GM18868 (cell line): ENCODE measurements around the gene PSTPIP1.

Experiments
- ATAC-seq: cut with Tn5 transposase; IDR thresholded peaks from one replicate; pipeline ENCODE4 v1.9.1; 2021; ENCODE audit warnings: mild to moderate bottlenecking, moderate library complexity; ENCODE audit not compliant: unreplicated experiment

The PSTPIP1 gene

GRCh38 chr15:77028451-77029165, 33.7 kb downstream of the PSTPIP1 start:
- no peak for ATAC-seq

- no peak for ATAC-seq
These were observed 34.5 kb downstream of the PSTPIP1 start for GRCh38 chr15:77029166-77030047.

- no peak for ATAC-seq
These were observed 35.4 kb downstream of the PSTPIP1 start for GRCh38 chr15:77030048-77030927.

- ATAC-seq, result no peak
These were observed 36.0 kb downstream of the PSTPIP1 start for GRCh38 chr15:77030928-77031375.

DNA sequence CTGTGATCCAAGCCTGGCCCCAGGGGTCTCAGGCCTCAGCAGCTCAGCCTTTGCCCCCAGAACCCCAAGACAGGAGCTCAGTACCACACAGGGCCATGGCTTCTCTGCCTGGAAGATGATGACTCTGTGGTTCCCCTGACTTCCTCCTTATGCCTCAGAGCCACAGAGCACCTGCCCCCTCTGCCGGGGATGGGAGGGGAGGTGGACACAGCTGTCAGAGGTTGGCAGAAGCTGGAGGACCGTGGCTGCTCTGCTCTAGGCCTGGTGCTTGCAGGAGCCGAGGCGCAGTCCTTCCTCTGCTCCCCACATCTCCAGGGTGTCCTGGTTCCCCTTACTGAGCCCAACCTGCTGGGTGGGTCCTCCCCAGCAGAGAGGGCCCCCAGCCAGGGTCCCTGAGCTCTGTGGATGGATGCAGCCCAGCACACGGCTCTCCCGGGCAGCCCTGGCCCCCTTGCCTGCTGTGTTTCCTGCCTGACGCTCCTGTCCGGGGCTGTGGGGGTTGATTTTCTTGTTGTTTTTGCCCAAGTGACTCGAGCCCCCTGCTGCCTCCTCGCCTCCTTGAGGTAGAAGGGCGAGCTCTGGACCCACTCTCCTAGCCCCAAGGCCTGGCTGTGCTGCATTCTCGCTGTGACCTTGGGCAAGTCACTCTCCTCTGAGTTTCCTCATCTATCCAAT, 36.6 kb downstream of the PSTPIP1 start:
- ATAC-seq, result no peak

GRCh38 chr15:77032052-77032646, 37.2 kb downstream of the PSTPIP1 start:
- no peak for ATAC-seq

DNA sequence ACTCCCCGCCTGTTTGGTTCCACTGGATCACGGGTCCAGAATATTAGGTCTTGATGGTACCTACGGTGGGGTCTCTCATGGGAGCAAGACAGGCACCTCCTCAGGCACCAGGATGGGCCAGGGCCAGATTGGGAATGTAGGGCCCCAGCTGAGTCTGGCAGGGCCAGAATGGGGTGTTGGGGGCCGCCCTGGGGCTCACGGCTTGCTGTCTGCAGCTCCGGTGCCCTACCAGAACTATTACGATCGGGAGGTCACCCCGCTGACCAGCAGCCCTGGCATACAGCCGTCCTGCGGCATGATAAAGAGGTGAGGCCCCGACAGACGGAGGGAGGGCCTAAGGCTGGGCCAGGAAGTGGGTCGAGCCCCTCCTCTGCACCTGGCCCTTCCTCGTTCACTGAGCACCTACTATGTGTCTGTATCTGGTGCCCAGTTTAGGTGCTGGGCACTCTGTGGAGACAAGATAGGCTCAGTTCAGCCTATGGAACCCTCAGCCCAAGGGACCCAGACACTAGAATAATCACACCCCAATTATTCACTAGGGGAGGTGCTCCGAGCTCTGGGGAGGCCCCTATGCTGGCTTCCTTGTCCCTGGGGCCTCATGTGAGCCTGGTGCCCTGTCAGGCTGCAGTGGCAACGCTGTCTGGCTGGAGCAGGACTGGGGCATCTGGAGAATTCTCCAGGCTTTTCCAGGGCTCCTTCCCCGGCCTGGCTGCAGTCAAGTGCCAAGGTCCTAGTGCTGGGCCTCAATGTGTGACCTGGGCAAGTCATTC, 37.9 kb downstream of the PSTPIP1 start:
- ATAC-seq, result no peak

- no peak for ATAC-seq
These were observed 38.4 kb downstream of the PSTPIP1 start for GRCh38 chr15:77033417-77033728.

DNA sequence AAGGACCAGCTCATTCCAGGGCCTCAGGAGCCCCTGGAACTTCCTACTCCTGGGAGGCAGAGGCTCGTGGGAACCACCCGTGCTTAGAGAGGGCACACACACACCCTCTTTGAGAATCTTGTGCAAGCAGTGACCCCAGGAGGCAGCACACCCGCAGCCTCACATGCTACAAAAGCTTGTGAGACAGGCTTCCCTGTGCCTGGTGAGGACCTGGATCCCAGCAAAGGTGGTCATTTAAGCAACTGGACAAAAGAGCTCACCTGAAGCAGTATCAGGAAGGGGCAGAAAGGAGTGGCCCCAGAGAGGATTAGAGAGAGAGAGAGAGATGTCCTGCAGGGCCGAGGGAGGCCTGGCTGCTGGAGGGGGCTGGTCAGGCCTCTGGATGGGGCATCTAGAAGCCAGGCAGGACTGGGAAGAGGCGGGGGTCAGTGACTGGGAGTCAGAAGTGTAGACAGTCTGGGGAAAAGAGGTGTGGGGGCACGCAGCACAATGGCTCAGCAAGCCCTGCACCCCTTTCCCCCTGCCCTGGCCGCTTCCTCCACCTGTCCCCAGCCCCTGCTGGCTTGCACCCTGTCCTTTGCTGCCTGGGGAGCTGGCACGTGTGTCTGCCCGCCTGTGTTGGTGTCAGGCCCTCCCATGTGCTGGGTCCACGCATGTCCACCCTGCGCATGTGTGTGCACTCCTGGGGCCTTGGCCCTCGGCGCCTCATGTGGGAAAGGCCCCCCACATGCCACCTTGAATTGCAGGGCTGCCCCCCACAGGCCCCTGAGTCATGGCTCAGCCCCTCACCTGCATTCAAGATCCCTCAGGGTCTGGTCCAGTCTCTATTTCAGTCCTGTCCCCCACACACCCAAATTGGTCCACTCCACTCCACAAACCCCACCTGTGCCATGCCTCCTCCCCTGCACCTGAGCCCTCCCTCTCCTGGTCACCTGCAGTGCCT, 39.1 kb downstream of the PSTPIP1 start:
- no peak for ATAC-seq

GRCh38 chr15:77034695-77035489, 40.0 kb downstream of the PSTPIP1 start:
- ATAC-seq, result no peak

DNA sequence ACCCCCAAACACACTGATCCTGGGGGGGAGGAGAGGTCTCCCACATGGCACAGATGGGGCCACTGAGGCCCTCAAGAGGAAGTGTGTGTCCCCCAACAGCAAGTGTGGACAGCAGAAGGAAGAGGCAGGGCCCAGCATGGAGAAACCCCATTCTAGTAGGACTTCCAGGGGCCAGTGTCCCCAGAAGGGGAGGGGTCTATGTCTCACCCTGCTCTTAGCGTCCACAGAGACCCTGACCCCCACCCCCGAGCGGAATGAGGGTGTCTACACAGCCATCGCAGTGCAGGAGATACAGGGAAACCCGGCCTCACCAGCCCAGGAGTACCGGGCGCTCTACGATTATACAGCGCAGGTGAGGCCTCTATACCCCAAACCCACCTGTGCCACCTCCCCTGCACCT, 40.7 kb downstream of the PSTPIP1 start:
- ATAC-seq, result no peak

DNA sequence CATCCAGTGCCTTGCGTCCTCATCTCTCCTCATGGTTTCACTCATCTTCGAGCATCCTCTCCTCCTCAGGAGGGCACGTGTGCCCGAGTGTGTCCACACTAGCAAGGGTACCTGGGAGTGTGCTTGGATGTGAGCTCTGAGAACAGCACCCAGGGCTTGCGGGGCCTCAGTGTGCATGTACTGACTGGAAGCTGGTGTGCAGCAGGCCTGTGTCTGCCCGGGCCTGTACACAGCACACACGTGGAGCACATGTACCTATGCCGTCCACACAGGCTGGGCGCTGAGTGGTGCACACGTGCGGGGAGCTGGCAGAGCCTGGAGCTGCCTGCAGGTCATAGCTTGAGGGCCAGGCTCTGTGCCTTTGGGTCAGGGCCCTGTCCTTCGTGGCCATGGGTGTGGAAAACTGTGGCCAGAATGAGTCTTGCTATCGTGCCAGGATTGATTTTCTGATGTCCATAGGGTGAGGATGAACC, 41.1 kb downstream of the PSTPIP1 start:
- no peak for ATAC-seq

GRCh38 chr15:77036537-77037387, 41.8 kb downstream of the PSTPIP1 start:
- ATAC-seq, result no peak

GRCh38 chr15:77037388-77038209, 42.7 kb downstream of the PSTPIP1 start:
- ATAC-seq, result no peak

GRCh38 chr15:77038312-77039216, 43.6 kb downstream of the PSTPIP1 start:
- no peak for ATAC-seq
